SKM-1 treated with dmso at 0.1 percent for 144 hours (cell line): ENCODE data around the gene DNM3.

Experiments used
- DNase-seq: peaks from one replicate; lab custom pipeline; 2025; ENCODE audit not compliant: unreplicated experiment; lab: John Stamatoyannopoulos, UW

Gene DNM3

GRCh38 chr1:171817511-171818265 is 23.6 kb upstream of the DNM3 start:
- DNase-seq = no peak

- DNase-seq = no peak
Observed at GRCh38 chr1:171819946-171820345, 21.4 kb upstream of the DNM3 start.

- no peak for DNase-seq
Observed at GRCh38 chr1:171826973-171827372, 14.3 kb upstream of the DNM3 start.

GRCh38 chr1:171828794-171829193 is 12.5 kb upstream of the DNM3 start:
- no peak for DNase-seq

GRCh38 chr1:171833091-171833825 is 8.0 kb upstream of the DNM3 start:
- no peak for DNase-seq

- no peak for DNase-seq
Observed at GRCh38 chr1:171834821-171835220, 6.5 kb upstream of the DNM3 start.

- no peak for DNase-seq
Observed at GRCh38 chr1:171835891-171836290, 5.4 kb upstream of the DNM3 start.

GRCh38 chr1:171841931-171842761 is 848 bp downstream of the DNM3 start:
- no peak for DNase-seq

- DNase-seq = no peak
Observed at GRCh38 chr1:171844381-171844780, 3.1 kb downstream of the DNM3 start.

- no peak for DNase-seq
Observed at GRCh38 chr1:171845998-171846397, 4.7 kb downstream of the DNM3 start.

- DNase-seq = no peak
Observed at GRCh38 chr1:171849245-171849898, 8.1 kb downstream of the DNM3 start.

GRCh38 chr1:171850651-171851350 is 9.5 kb downstream of the DNM3 start:
- no peak for DNase-seq

- no peak for DNase-seq
Observed at GRCh38 chr1:171852272-171852671, 11.0 kb downstream of the DNM3 start.

- DNase-seq = no peak
Observed at GRCh38 chr1:171855381-171855780, 14.1 kb downstream of the DNM3 start.

GRCh38 chr1:171858696-171859095 is 17.4 kb downstream of the DNM3 start:
- no peak for DNase-seq

GRCh38 chr1:171860696-171861095 is 19.4 kb downstream of the DNM3 start:
- no peak for DNase-seq

GRCh38 chr1:171863531-171863930 is 22.2 kb downstream of the DNM3 start:
- DNase-seq = no peak

- DNase-seq = no peak
Observed at GRCh38 chr1:171864308-171864707, 23.0 kb downstream of the DNM3 start.

- no peak for DNase-seq
Observed at GRCh38 chr1:171865106-171865505, 23.8 kb downstream of the DNM3 start.

GRCh38 chr1:171867236-171867635 is 25.9 kb downstream of the DNM3 start:
- DNase-seq = no peak
